GM21515 (cell line): ENCODE data around the gene CECR2.

Experiments used
- ATAC-seq: cut with Tn5 transposase; IDR thresholded peaks from one replicate; pipeline ENCODE4 v1.9.1; 2021; ENCODE audit not compliant: unreplicated experiment

CECR2 gene

GRCh38 chr22:17366830-17367229 lies 2.4 kb upstream of the CECR2 start:
- no peak for ATAC-seq

GRCh38 chr22:17368144-17368543 lies 1.1 kb upstream of the CECR2 start:
- no peak for ATAC-seq

GRCh38 chr22:17368554-17369438 lies 464 bp upstream of the CECR2 start:
- no peak for ATAC-seq

GRCh38 chr22:17370026-17370765 lies 936 bp downstream of the CECR2 start:
- no peak for ATAC-seq

GRCh38 chr22:17370766-17371432 lies 1.6 kb downstream of the CECR2 start:
- ATAC-seq: no peak

- no peak for ATAC-seq
These were observed 2.2 kb downstream of the CECR2 start for GRCh38 chr22:17371448-17371847.

GRCh38 chr22:17373855-17374254 lies 4.6 kb downstream of the CECR2 start:
- no peak for ATAC-seq

- ATAC-seq: no peak
These were observed 6.8 kb downstream of the CECR2 start for GRCh38 chr22:17375914-17376614.

GRCh38 chr22:17376950-17377349 lies 7.7 kb downstream of the CECR2 start:
- ATAC-seq: no peak

- ATAC-seq: no peak
These were observed 10.7 kb downstream of the CECR2 start for GRCh38 chr22:17379944-17380343.

- no peak for ATAC-seq
These were observed 11.3 kb downstream of the CECR2 start for GRCh38 chr22:17380359-17381087.

GRCh38 chr22:17381192-17381913 lies 12.1 kb downstream of the CECR2 start:
- ATAC-seq: no peak

- no peak for ATAC-seq
These were observed 15.5 kb downstream of the CECR2 start for GRCh38 chr22:17384612-17385330.

- ATAC-seq: no peak
These were observed 18.1 kb downstream of the CECR2 start for GRCh38 chr22:17387356-17387755.

- ATAC-seq: no peak
These were observed 19.0 kb downstream of the CECR2 start for GRCh38 chr22:17388235-17388634.

- no peak for ATAC-seq
These were observed 20.8 kb downstream of the CECR2 start for GRCh38 chr22:17390087-17390486.

GRCh38 chr22:17396516-17396915 lies 27.3 kb downstream of the CECR2 start:
- ATAC-seq: no peak

GRCh38 chr22:17397756-17398547 lies 28.7 kb downstream of the CECR2 start:
- no peak for ATAC-seq
